IPS-18a (cell line): ENCODE measurements around the gene SECTM1.
"Not testable (repeated sequence)": the region's sequence is repeated elsewhere in the genome, so short reads cannot be mapped to it uniquely, and the experiment has no call there.

ENCODE experiments used
- H3K27ac ChIP-seq: one replicate; pipeline ENCODE4 v1.5.1; 2013; ENCODE audit warnings: low read length
- H3K27me3 ChIP-seq: one replicate; pipeline ENCODE4 v1.6.1; 2013; ENCODE audit warnings: mild to moderate bottlenecking, low read length; ENCODE audit not compliant: control insufficient read depth, insufficient read depth
- H3K36me3 ChIP-seq: one replicate; pipeline ENCODE4 v1.6.1; 2013; ENCODE audit warnings: low read depth, low read length; ENCODE audit not compliant: control insufficient read depth
- H3K4me1 ChIP-seq: one replicate; pipeline ENCODE4 v1.6.1; 2013; ENCODE audit warnings: low read depth, low read length; ENCODE audit not compliant: control insufficient read depth
- H3K4me3 ChIP-seq: one replicate; pipeline ENCODE4 v1.5.1; 2013; ENCODE audit warnings: low read length
- H3K9ac ChIP-seq: one replicate; pipeline ENCODE4 v1.6.1; 2013; ENCODE audit warnings: mild to moderate bottlenecking, low read length, moderate library complexity
- H3K9me3 ChIP-seq: one replicate; pipeline ENCODE4 v1.6.1; 2013; ENCODE audit warnings: low read depth, low read length; ENCODE audit not compliant: control insufficient read depth

The SECTM1 gene

GRCh38 chr17:82351254-82351712 is 17.7 kb upstream of the SECTM1 start:
- Histone ChIP-seq H3K27ac (no peak overlapping the region), H3K4me3 (no peak overlapping the region), H3K4me1 (no peaks in the 10 kb centered on the region), H3K36me3 (no peaks in the 10 kb centered on the region), H3K27me3 (no peaks in the 10 kb centered on the region), H3K9ac (no peak overlapping the region), H3K9me3 (no peaks in the 10 kb centered on the region)

GRCh38 chr17:82350182-82351030 is 16.8 kb upstream of the SECTM1 start:
- no peak overlapping the region for H3K4me3 ChIP-seq

GRCh38 chr17:82349287-82349701 is 15.7 kb upstream of the SECTM1 start:
- no peak overlapping the region for H3K27ac ChIP-seq
- no peaks in the 10 kb centered on the region for H3K36me3 ChIP-seq
- H3K27me3 ChIP-seq: no peaks in the 10 kb centered on the region
- no peak overlapping the region for H3K9ac ChIP-seq
- H3K9me3 ChIP-seq: no peaks in the 10 kb centered on the region
- H3K4me1 ChIP-seq: no peaks in the 10 kb centered on the region
- no peak overlapping the region for H3K4me3 ChIP-seq

More at GRCh38 chr17:82350182-82351030, 16.8 kb upstream of the SECTM1 start:
- H3K9ac ChIP-seq: no peak overlapping the region
- no peaks in the 10 kb centered on the region for H3K36me3 ChIP-seq
- no peaks in the 10 kb centered on the region for H3K9me3 ChIP-seq
- no peak overlapping the region for H3K27ac ChIP-seq
- H3K27me3 ChIP-seq: no peaks in the 10 kb centered on the region
- no peaks in the 10 kb centered on the region for H3K4me1 ChIP-seq

- Histone ChIP-seq H3K4me1 (no peaks in the 10 kb centered on the region), H3K36me3 (no peaks in the 10 kb centered on the region), H3K27me3 (no peaks in the 10 kb centered on the region), H3K4me3 (no peak overlapping the region), H3K9ac (no peak overlapping the region), H3K9me3 (no peaks in the 10 kb centered on the region), H3K27ac (no peak overlapping the region)
Observed at GRCh38 chr17:82348866-82349265, 15.3 kb upstream of the SECTM1 start.

GRCh38 chr17:82348434-82348833 is 14.9 kb upstream of the SECTM1 start:
- H3K4me1 ChIP-seq: no peaks in the 10 kb centered on the region
- no peaks in the 10 kb centered on the region for H3K9me3 ChIP-seq
- no peak overlapping the region for H3K9ac ChIP-seq
- H3K27ac ChIP-seq: no peak overlapping the region
- H3K27me3 ChIP-seq: no peaks in the 10 kb centered on the region
- no peaks in the 10 kb centered on the region for H3K36me3 ChIP-seq
- H3K4me3 ChIP-seq: no peak overlapping the region

GRCh38 chr17:82347994-82348393 is 14.4 kb upstream of the SECTM1 start:
- H3K4me3 ChIP-seq, H3K4me1 ChIP-seq, H3K9me3 ChIP-seq, H3K27ac ChIP-seq, H3K27me3 ChIP-seq, H3K36me3 ChIP-seq, H3K9ac ChIP-seq: not testable (repeated sequence)

- H3K36me3 ChIP-seq: no peaks in the 10 kb centered on the region
- no peaks in the 10 kb centered on the region for H3K4me1 ChIP-seq
Observed at GRCh38 chr17:82346342-82347300, 13.1 kb upstream of the SECTM1 start.

GRCh38 chr17:82345151-82345976 is 11.8 kb upstream of the SECTM1 start:
- Histone ChIP-seq H3K4me3 (no peak overlapping the region), H3K4me1 (no peaks in the 10 kb centered on the region), H3K36me3 (no peaks in the 10 kb centered on the region), H3K27me3 (no peaks in the 10 kb centered on the region), H3K27ac (no peak overlapping the region), H3K9ac (no peak overlapping the region), H3K9me3 (no peaks in the 10 kb centered on the region)

More at GRCh38 chr17:82346342-82347300, 13.1 kb upstream of the SECTM1 start:
- H3K9ac ChIP-seq: no peak overlapping the region
- no peaks in the 10 kb centered on the region for H3K9me3 ChIP-seq
- H3K27ac ChIP-seq: no peak overlapping the region
- no peaks in the 10 kb centered on the region for H3K27me3 ChIP-seq
- H3K4me3 ChIP-seq: no peak overlapping the region

- H3K27ac ChIP-seq: no peak overlapping the region
- H3K27me3 ChIP-seq: peaks cover 3% of the 10 kb centered on the region
- no peaks in the 10 kb centered on the region for H3K36me3 ChIP-seq
- no peaks in the 10 kb centered on the region for H3K4me1 ChIP-seq
- H3K9ac ChIP-seq: no peak overlapping the region
- no peaks in the 10 kb centered on the region for H3K9me3 ChIP-seq
- no peak overlapping the region for H3K4me3 ChIP-seq
Observed at GRCh38 chr17:82344175-82344907, 10.8 kb upstream of the SECTM1 start.

- H3K27me3 ChIP-seq: peaks cover 11% of the 10 kb centered on the region
- no peak overlapping the region for H3K27ac ChIP-seq
- H3K9ac ChIP-seq: no peak overlapping the region
- H3K4me1 ChIP-seq: no peaks in the 10 kb centered on the region
- no peaks in the 10 kb centered on the region for H3K9me3 ChIP-seq
- no peak overlapping the region for H3K4me3 ChIP-seq
- H3K36me3 ChIP-seq: no peaks in the 10 kb centered on the region
Observed at GRCh38 chr17:82343560-82343959, 10.0 kb upstream of the SECTM1 start.
